Endothelial cell of umbilical vein (primary cell): ENCODE results near the gene DAPL1.

Experiments used
- CTCF ChIP-seq, 2 donors: IDR thresholded peaks; 1 replicate in 1 of 2; 2 replicates in 1 of 2; pipeline ENCODE4 v1.5.1; 2011; ENCODE audit warnings: low read length in 2 of 2, mild to moderate bottlenecking in 2 of 2, moderate library complexity in 2 of 2, control low read depth in 1 of 2, inconsistent platforms in 1 of 2, low read depth in 1 of 2; ENCODE audit not compliant: insufficient read depth in 1 of 2; ENCODE audit errors: extremely low read depth in 1 of 2
- EZH2 ChIP-seq: IDR thresholded peaks from 2 replicates; pipeline ENCODE4 v1.6.1; 2012; ENCODE audit warnings: borderline replicate concordance, low read depth, mild to moderate bottlenecking, moderate library complexity, low read length, inconsistent platforms; ENCODE audit not compliant: severe bottlenecking
- FOS ChIP-seq: IDR thresholded peaks from 2 replicates; pipeline ENCODE4 v1.6.1; 2011; ENCODE audit warnings: mild to moderate bottlenecking, low read length, moderate library complexity, borderline replicate concordance; ENCODE audit not compliant: insufficient read depth
- GATA2 ChIP-seq: IDR thresholded peaks from 2 replicates; pipeline ENCODE4 v1.7.0; 2011; ENCODE audit warnings: low read depth, mild to moderate bottlenecking, moderate library complexity, mixed read lengths, low read length; ENCODE audit not compliant: insufficient read length, insufficient read depth
- JUN ChIP-seq: IDR thresholded peaks from 2 replicates; pipeline ENCODE4 v1.6.1; 2011; ENCODE audit warnings: borderline replicate concordance, low read depth; ENCODE audit not compliant: insufficient read length, insufficient read depth
- MAX ChIP-seq: IDR thresholded peaks from 2 replicates; pipeline ENCODE4 v1.6.1; 2011; ENCODE audit not compliant: insufficient read depth, insufficient read length
- MYC ChIP-seq: IDR thresholded peaks from one replicate; pipeline ENCODE4 v1.6.1; 2011; ENCODE audit warnings: mild to moderate bottlenecking, low read depth, low read length
- POLR2A ChIP-seq: IDR thresholded peaks from 2 replicates; pipeline ENCODE4 v1.6.1; 2012; ENCODE audit warnings: low read depth, mild to moderate bottlenecking, control low read depth, low read length
- POLR2AphosphoS5 ChIP-seq: IDR thresholded peaks from 2 replicates; pipeline ENCODE4 v1.6.1; 2012; ENCODE audit warnings: low read depth, mild to moderate bottlenecking, control low read depth, low read length, moderate library complexity; ENCODE audit not compliant: insufficient read depth

GRCh38 chr2:158845444-158845843 lies 50.3 kb downstream of the DAPL1 start:
- TF ChIP-seq CTCF (IDR thresholded peaks at IDR 0.05; ENCODE audit: extremely low read depth in 1 of 2, insufficient read depth in 1 of 2, low read depth in 1 of 2, low read length in 2 of 2) (no peak), POLR2AphosphoS5 (no peak), EZH2 (no peak), POLR2A (no peak), JUN (no peak), MYC (no peak), MAX (no peak), FOS (no peak), GATA2 (no peak)
